Measurements from ENCODE around the gene STK25. TPM values are rescaled to one million over a fixed set of nuclear protein-coding genes. Genes with fewer than 3 reads are reported as not detected.

The STK25 gene
- polyA plus RNA-seq, 1 donor (not counting 4 experiments of a cell fraction or from before 2014, with no cell fraction given): 242 TPM

GRCh38 chr2:241550616-241551580, 42.5 kb upstream of the STK25 start:
- Histone ChIP-seq H3K4me1 (ENCODE audit: control insufficient read depth, extremely low read depth, insufficient read depth, low read length) (peaks cover 41% of the 10 kb centered on the region), H3K27ac (ENCODE audit: control insufficient read depth, insufficient read depth, low read length) (no peak overlapping the region), H3K79me2 (ENCODE audit: control insufficient read depth, insufficient read depth, low read length) (no peaks in the 10 kb centered on the region), H2AFZ (ENCODE audit: control insufficient read depth, low read length) (no peak overlapping the region), H3K4me3 (ENCODE audit: control insufficient read depth in 2 of 3, extremely low read depth in 1 of 3, insufficient read depth in 2 of 3, low read depth in 1 of 3, low read length in 3 of 3) (no peak overlapping the region), H3K9me1 (ENCODE audit: control insufficient read depth, extremely low read depth, insufficient read depth, low read length) (peaks cover under 1% of the 10 kb centered on the region), H3K27me3 (ENCODE audit: control insufficient read depth, extremely low read depth, insufficient read depth, low read length) (no peaks in the 10 kb centered on the region), H3K4me2 (ENCODE audit: control insufficient read depth, extremely low read depth, insufficient read depth, low read depth, low read length) (no peak overlapping the region), H3K9ac (ENCODE audit: control insufficient read depth, extremely low read depth, insufficient read depth, low read length) (no peak overlapping the region), H3K9me3 (ENCODE audit: control insufficient read depth, low read depth, low read length) (no peaks in the 10 kb centered on the region), H3K36me3 (ENCODE audit: control insufficient read depth in 2 of 2, extremely low read depth in 1 of 2, insufficient read depth in 2 of 2, low read length in 2 of 2) (no peaks in the 10 kb centered on the region), H4K20me1 (ENCODE audit: control insufficient read depth, extremely low read depth, insufficient read depth, low read length) (no peaks in the 10 kb centered on the region)
- dilution Hi-C loops (cut with MboI; ENCODE audit: extremely low pct_ligation_motif_present, low sequenced_read_pairs): no loop called here
- no peak for DNase-seq (ENCODE audit: low read depth, low spot score)
- no peak for TF ChIP-seq EZH2 (IDR thresholded peaks at IDR 0.05; ENCODE audit: low read length)
- TF ChIP-seq, protein P1, sequence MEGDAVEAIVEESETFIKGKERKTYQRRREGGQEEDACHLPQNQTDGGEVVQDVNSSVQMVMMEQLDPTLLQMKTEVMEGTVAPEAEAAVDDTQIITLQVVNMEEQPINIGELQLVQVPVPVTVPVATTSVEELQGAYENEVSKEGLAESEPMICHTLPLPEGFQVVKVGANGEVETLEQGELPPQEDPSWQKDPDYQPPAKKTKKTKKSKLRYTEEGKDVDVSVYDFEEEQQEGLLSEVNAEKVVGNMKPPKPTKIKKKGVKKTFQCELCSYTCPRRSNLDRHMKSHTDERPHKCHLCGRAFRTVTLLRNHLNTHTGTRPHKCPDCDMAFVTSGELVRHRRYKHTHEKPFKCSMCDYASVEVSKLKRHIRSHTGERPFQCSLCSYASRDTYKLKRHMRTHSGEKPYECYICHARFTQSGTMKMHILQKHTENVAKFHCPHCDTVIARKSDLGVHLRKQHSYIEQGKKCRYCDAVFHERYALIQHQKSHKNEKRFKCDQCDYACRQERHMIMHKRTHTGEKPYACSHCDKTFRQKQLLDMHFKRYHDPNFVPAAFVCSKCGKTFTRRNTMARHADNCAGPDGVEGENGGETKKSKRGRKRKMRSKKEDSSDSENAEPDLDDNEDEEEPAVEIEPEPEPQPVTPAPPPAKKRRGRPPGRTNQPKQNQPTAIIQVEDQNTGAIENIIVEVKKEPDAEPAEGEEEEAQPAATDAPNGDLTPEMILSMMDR (optimal IDR thresholded peaks at IDR 0.05 in 1 of 3, IDR thresholded peaks at IDR 0.05 in 1 of 3, conservative IDR thresholded peaks at IDR 0.05 in 1 of 3; ENCODE audit: extremely low read depth in 1 of 3, insufficient read depth in 2 of 3, low read length in 3 of 3): no peak
- no peak for FAIRE-seq

DNA sequence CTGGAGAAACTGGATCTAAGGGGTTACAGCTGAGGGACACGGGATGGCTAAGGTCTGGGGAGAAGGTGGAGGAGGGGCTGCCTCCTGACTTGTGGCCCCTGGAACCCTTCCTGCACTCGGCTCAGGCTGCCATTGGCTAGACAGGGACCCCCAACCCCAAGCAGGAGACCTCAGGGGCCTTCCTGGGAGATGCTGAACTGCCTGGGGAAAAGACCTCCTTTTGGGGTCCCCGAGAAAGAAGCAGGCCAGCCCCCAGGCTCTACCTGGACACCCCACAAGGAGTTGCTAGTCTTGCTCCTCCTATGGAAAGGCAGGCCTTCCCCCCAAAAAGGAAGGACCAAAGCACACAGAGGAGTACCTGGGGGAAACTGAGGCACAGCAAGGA, 40.1 kb upstream of the STK25 start:
- H3K36me3 ChIP-seq (ENCODE audit: control insufficient read depth in 2 of 2, extremely low read depth in 1 of 2, insufficient read depth in 2 of 2, low read length in 2 of 2): no peaks in the 10 kb centered on the region
- no peak for FAIRE-seq

More for the DNA sequence above, 40.1 kb upstream of the STK25 start:
- no peak for DNase-seq (ENCODE audit: low read depth, low spot score)
- H4K20me1 ChIP-seq (ENCODE audit: control insufficient read depth, extremely low read depth, insufficient read depth, low read length): no peaks in the 10 kb centered on the region
- H3K9ac ChIP-seq (ENCODE audit: control insufficient read depth, extremely low read depth, insufficient read depth, low read length): no peak overlapping the region
- H3K9me3 ChIP-seq (ENCODE audit: control insufficient read depth, low read depth, low read length): no peaks in the 10 kb centered on the region
- no peak overlapping the region for H2AFZ ChIP-seq (ENCODE audit: control insufficient read depth, low read length)
- H3K27me3 ChIP-seq (ENCODE audit: control insufficient read depth, extremely low read depth, insufficient read depth, low read length): no peaks in the 10 kb centered on the region
- TF ChIP-seq, protein P1 (optimal IDR thresholded peaks at IDR 0.05 in 1 of 3, IDR thresholded peaks at IDR 0.05 in 1 of 3, conservative IDR thresholded peaks at IDR 0.05 in 1 of 3; ENCODE audit: extremely low read depth in 1 of 3, insufficient read depth in 2 of 3, low read length in 3 of 3): no peak
- no peak for TF ChIP-seq EZH2 (IDR thresholded peaks at IDR 0.05; ENCODE audit: low read length)
- no peak overlapping the region for H3K27ac ChIP-seq (ENCODE audit: control insufficient read depth, insufficient read depth, low read length)
- no peak overlapping the region for H3K4me3 ChIP-seq (ENCODE audit: control insufficient read depth in 2 of 3, extremely low read depth in 1 of 3, insufficient read depth in 2 of 3, low read depth in 1 of 3, low read length in 3 of 3)
- peaks cover 40% of the 10 kb centered on the region for H3K4me1 ChIP-seq (ENCODE audit: control insufficient read depth, extremely low read depth, insufficient read depth, low read length)
- dilution Hi-C loops (cut with MboI; ENCODE audit: extremely low pct_ligation_motif_present, low sequenced_read_pairs): no loop called here
- H3K4me2 ChIP-seq (ENCODE audit: control insufficient read depth, extremely low read depth, insufficient read depth, low read depth, low read length): peak overlapping the region; percentile 35
- peaks cover 2% of the 10 kb centered on the region for H3K9me1 ChIP-seq (ENCODE audit: control insufficient read depth, extremely low read depth, insufficient read depth, low read length)
- no peaks in the 10 kb centered on the region for H3K79me2 ChIP-seq (ENCODE audit: control insufficient read depth, insufficient read depth, low read length)

Measured in keratinocyte (primary cell).